ENCODE results near the gene CFAP77.

DNA sequence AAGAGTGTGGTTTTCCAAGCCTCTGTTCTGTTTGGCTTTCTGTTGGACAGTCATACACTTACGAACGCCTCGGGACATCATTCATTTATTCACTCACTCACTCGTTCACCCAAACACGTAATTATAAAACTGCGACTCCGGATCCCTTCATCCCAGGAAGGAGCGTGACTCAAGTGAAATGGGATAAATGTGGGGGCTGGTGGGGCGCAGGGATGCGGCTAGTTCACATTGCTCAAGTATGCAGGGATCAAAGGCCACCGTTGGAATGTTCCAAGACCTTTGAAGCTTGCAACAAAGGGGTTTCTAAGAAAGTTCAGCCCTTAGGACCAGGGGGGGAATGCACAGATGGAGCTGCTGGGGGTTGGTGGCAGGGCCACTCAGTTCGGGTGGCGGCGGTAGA lies 64.2 kb downstream of the CFAP77 start:
- TF ChIP-seq, protein P1, sequence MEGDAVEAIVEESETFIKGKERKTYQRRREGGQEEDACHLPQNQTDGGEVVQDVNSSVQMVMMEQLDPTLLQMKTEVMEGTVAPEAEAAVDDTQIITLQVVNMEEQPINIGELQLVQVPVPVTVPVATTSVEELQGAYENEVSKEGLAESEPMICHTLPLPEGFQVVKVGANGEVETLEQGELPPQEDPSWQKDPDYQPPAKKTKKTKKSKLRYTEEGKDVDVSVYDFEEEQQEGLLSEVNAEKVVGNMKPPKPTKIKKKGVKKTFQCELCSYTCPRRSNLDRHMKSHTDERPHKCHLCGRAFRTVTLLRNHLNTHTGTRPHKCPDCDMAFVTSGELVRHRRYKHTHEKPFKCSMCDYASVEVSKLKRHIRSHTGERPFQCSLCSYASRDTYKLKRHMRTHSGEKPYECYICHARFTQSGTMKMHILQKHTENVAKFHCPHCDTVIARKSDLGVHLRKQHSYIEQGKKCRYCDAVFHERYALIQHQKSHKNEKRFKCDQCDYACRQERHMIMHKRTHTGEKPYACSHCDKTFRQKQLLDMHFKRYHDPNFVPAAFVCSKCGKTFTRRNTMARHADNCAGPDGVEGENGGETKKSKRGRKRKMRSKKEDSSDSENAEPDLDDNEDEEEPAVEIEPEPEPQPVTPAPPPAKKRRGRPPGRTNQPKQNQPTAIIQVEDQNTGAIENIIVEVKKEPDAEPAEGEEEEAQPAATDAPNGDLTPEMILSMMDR (IDR thresholded peaks at IDR 0.05), result no peak
- TF ChIP-seq POLR2A (IDR thresholded peaks at IDR 0.05), result no peak
